HL-60/S4 treated with phorbol 12-myristate 13-acetate at 8.2 ng/mL for 4 days and 3 days (cell line): Measurements from ENCODE around the gene ADGRL3.
"Not testable (repeated sequence)": the region's sequence is repeated elsewhere in the genome, so short reads cannot be mapped to it uniquely, and the experiment has no call there.

Source experiments
- in situ Hi-C: fragments of 300-500 bp; cut with MboI; formaldehyde crosslinking; loops from 2 replicates; pipeline ENCODE4 v1.15.0; 2022; ENCODE audit warnings: low sequenced_read_pairs

ADGRL3 gene

GRCh38 chr4:61336488-61336887 is 136.4 kb downstream of the ADGRL3 start:
- in situ Hi-C loops, result no loop called here

GRCh38 chr4:61336916-61337315 is 136.8 kb downstream of the ADGRL3 start:
- in situ Hi-C loops, result no loop called here

GRCh38 chr4:61342061-61342460 is 141.9 kb downstream of the ADGRL3 start:
- in situ Hi-C loops, result no loop called here

GRCh38 chr4:61350932-61351331 is 150.8 kb downstream of the ADGRL3 start:
- in situ Hi-C loops, result no loop called here

GRCh38 chr4:61356696-61357095 is 156.6 kb downstream of the ADGRL3 start:
- in situ Hi-C loops, result no loop called here

- in situ Hi-C loops, result no loop called here
Measured at GRCh38 chr4:61359301-61359700, 159.2 kb downstream of the ADGRL3 start.

- in situ Hi-C loops, result not testable (repeated sequence)
Measured at GRCh38 chr4:61372817-61373216, 172.7 kb downstream of the ADGRL3 start.

- in situ Hi-C loops, result no loop called here
Measured at GRCh38 chr4:61373901-61374440, 173.8 kb downstream of the ADGRL3 start.

- in situ Hi-C loops, result no loop called here
Measured at GRCh38 chr4:61374447-61374891, 174.3 kb downstream of the ADGRL3 start.

GRCh38 chr4:61375301-61375700 is 175.2 kb downstream of the ADGRL3 start:
- in situ Hi-C loops, result no loop called here

GRCh38 chr4:61376301-61376700 is 176.2 kb downstream of the ADGRL3 start:
- in situ Hi-C loops, result no loop called here

- in situ Hi-C loops, result no loop called here
Measured at GRCh38 chr4:61379406-61379805, 179.3 kb downstream of the ADGRL3 start.

- in situ Hi-C loops, result no loop called here
Measured at GRCh38 chr4:61380865-61381264, 180.7 kb downstream of the ADGRL3 start.

- in situ Hi-C loops, result no loop called here
Measured at GRCh38 chr4:61385256-61385655, 185.1 kb downstream of the ADGRL3 start.

GRCh38 chr4:61387372-61387771 is 187.2 kb downstream of the ADGRL3 start:
- in situ Hi-C loops, result not testable (repeated sequence)

- in situ Hi-C loops, result no loop called here
Measured at GRCh38 chr4:61389640-61390039, 189.5 kb downstream of the ADGRL3 start.

GRCh38 chr4:61395754-61396153 is 195.6 kb downstream of the ADGRL3 start:
- in situ Hi-C loops, result no loop called here

- in situ Hi-C loops, result no loop called here
Measured at GRCh38 chr4:61397174-61397573, 197.0 kb downstream of the ADGRL3 start.

- in situ Hi-C loops, result no loop called here
Measured at GRCh38 chr4:61400439-61401038, 200.4 kb downstream of the ADGRL3 start.

- in situ Hi-C loops, result no loop called here
Measured at GRCh38 chr4:61401771-61402170, 201.6 kb downstream of the ADGRL3 start.

GRCh38 chr4:61405307-61405706 is 205.2 kb downstream of the ADGRL3 start:
- in situ Hi-C loops, result no loop called here

- in situ Hi-C loops, result no loop called here
Measured at GRCh38 chr4:61406677-61407076, 206.6 kb downstream of the ADGRL3 start.
